Stimulated activated CD4-positive, alpha-beta T cell treated with anti-CD3 and anti-CD28 coated beads, Interleukin-1b, Interleukin-23, amount 100 ng/mL, for 1 hour (primary cell): Measurements from ENCODE around the gene ZNF775.

Source experiments
- DNase-seq, 2 donors: peaks; one replicate each; pipeline ENCODE4 v3.0.0-alpha.2; 2020; ENCODE audit warnings: low read depth in 2 of 2

The ZNF775 gene

DNA sequence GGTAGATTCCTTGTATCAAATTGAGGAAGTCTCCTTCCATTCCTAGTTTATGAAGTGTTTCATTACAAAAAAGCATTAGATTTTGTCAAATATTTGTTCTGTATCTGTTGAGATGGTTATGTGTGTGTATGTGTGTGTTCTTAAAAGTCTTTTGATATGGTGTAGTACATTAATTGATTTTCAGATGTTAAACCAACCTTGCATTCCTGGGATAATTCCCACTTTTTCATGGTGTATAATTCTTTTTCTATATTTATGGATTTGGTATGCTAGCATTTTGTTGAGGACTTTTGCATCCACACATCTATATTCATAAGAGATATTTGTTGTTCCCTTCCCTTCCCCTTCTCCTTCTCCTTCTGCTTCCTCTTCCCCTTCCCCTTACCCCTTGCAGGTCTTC, 62.4 kb downstream of the ZNF775 start:
- no peak for DNase-seq

GRCh38 chr7:150442811-150443210, 63.7 kb downstream of the ZNF775 start:
- DNase-seq, result no peak

DNA sequence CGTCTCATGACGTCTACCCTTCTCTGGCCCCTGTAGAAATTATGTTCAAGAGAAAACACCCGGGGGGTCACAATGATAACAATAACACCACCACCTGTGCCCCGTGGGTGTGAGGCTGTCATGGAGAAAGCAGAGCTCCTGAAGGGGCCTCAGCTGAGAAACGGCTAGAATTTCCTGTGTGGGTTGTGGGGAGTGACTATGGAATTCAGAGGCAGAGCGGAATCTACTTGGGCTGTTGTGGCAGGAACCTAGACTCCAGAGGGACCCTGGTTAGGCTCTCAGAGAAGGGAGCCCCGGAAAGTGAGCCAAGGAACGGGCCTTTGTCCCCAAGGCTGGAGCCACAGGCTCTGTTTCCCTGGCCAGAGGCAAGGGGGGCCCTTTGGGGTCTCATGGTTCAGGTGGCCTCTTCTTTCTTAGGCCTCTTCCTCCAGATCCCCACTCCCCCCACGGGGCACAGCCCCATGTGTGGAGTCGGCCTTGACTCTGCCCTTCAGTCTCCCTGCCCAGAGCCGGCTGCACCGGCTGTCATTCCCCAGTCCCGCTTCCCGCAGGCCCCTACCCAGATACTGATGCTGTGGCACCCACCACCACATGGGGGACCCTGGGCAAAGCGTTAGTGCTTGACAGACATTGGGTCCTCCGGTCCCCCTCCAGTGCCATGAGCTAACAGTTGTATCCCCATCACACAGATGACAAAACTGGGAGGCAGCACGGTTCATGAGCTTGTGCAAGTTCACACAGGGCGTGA, 64.8 kb downstream of the ZNF775 start:
- no peak for DNase-seq

DNA sequence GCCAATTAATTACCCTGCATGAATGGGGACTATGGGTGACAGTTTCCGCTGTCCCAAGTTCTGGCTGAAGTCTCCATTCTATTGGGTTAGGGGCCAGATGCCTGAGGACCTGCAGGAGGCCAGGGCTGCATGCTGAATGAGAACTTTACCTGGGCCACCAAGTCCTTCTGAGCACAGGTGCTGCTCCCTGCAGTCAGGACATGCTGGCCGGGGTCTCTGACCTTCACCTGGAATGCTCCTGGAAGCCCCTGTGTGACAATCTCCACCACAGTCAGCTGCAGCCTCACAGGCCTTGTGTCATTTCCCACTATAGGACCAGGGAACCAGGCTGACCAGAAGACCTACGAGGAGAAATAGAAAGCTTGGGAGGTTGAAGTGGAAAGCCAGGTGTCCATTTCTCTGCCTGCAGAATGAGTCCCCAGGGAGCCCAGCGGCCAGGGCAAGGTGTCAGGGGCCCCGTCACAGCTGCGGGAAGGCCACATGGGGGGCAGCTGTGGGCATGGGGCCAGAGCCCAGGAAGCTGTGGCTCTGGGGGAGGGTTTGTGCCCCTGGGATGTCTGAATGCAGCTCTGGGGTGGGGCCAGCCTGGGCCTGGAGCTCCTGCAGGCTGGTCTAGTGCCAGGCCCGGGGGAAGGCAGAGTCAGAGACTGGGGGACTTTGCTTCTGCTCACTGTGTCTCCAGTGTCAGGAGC, 65.7 kb downstream of the ZNF775 start:
- no peak for DNase-seq

GRCh38 chr7:150446288-150446938, 67.3 kb downstream of the ZNF775 start:
- DNase-seq, result no peak
